HG02943 (cell line): ENCODE results near the gene PDX1.

Source experiments
- ATAC-seq: cut with Tn5 transposase; IDR thresholded peaks from one replicate; pipeline ENCODE4 v1.9.1; 2021; ENCODE audit warnings: mild to moderate bottlenecking, low read depth, moderate library complexity; ENCODE audit not compliant: unreplicated experiment

The PDX1 gene

DNA sequence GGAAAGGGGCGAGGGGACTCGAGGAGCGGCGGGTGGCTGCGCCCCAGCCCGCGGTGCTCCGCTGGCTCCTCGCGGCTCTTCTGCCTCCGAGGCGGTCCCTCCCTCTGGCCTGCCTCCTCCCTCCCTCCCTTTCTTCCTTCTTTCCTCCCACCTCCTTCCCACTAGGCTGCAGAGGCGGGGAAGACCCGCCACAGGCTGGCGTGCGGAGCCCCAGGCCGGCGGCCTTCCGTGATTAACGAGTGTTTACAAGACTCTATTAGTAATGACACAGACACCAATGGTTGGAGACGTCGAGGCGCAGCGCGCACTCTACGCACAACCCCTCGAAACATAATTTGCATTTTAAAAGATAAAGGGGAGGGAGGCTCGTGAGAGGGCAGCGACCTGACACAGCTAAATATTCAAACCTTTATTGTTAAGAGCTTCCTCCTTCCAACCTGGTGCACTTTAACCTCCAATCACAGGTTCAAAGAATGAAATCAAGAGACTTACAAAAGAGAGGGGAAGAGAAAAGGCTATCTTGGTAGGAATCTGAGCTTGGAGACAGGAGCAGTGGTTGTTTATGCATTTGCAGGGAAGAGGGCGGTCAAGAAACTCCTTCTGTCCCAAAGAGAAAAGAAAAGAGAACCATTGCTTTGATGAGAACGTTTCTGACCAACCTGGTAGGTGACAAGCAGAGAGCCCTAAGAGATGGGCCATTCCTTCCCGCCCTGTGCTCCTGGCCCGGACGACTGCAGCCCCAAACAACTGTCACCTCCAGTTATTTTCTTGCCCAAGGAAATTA is 49.5 kb downstream of the PDX1 start, which contains the start of gene CDX2:
Gene CDX2, minus strand, starts transcription at position 234 of the 784 bp plus-strand sequence. CDS start 309 bp downstream, outside the sequence.
- no peak for ATAC-seq

DNA sequence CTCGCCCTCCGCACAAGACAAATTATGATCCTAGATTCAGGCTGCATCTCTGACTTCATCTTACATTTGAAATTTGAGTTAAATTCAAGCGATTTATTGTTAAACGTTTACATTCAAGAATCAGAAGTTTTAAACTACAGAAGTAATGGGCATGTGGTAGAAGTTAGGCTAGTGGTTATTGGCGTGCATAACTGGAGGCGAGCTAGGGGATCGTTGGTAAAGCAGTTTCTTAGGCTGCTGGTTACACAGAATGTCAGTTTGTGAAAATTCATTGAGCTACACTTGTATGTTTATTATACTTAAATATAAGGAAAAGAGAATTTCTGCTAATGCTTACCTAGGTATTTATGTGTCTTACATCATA is 50.0 kb downstream of the PDX1 start:
- no peak for ATAC-seq

GRCh38 chr13:27970382-27971235 is 50.8 kb downstream of the PDX1 start:
- no peak for ATAC-seq

- no peak for ATAC-seq
These were observed 51.4 kb downstream of the PDX1 start for GRCh38 chr13:27971236-27971645.

GRCh38 chr13:27971776-27972477 is 52.1 kb downstream of the PDX1 start:
- no peak for ATAC-seq

DNA sequence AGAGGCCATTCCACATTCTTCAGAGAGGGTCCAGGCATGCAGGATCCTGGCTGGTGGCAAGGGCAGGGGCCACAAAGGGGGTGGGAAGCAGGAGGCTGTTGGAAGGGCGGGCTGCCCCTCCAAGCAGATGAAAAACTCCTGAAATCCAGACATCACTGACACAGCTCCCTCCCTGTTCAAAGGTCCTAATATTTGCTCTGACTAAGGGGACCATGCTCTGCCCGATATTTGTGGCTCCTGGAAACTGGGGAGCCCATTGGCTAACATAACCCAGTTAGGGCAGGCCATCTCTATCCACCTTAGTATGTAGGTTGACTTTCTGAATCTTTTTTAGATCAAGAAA is 52.6 kb downstream of the PDX1 start:
- ATAC-seq, result no peak

DNA sequence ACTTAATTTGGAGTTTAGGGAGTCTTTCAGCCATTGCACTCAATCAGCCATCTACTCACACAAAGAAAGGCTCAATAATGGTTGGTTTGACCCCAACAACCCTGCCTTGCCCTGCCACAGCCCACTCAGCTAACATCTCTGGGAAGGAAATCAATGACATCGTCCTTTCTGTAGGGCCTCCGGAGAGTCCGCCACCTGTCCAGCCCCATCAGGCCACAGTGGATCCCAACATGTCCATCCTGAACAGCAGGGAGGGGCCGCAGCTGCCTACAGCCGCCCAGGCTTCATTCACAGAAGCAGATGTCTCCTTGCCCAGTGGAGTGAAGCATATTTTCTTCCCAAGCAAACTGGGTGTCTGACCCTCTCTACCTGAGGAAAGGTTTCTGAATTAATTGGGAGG is 53.5 kb downstream of the PDX1 start:
- ATAC-seq, result no peak

- ATAC-seq, result no peak
These were observed 54.3 kb downstream of the PDX1 start for GRCh38 chr13:27973961-27974662.
